ENCODE data around the gene ADGRE3.
"Not testable (repeated sequence)": the region's sequence is repeated elsewhere in the genome, so short reads cannot be mapped to it uniquely, and the experiment has no call there.

Gene ADGRE3

DNA sequence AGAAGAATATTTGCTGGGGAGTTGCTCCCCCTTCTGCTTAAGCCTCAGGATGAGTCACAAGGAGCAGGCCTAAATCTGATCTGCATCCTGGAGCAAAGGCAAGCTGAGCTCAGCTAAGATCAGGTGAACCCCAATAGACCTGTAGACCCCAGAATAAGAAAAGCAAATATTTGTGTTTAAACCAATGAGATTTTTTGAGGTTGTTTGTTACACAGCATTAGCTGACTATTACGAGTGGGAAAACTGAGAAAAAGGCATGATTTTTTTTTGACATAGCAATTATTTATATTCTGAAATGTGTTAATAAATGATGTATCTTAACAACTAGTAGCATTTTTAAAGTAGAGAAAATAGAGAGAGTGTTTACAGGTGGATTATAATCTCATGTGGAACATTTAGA is 45.1 kb downstream of the ADGRE3 start:
- in situ Hi-C loops (cut with HindIII; ENCODE audit: low sequenced_read_pairs), result no loop called here
- DNase-seq (ENCODE audit: low read depth), result no peak
- no peak for TF ChIP-seq CTCF (IDR thresholded peaks at IDR 0.05; ENCODE audit: low read depth, low read length, missing control alignments)
- no peak overlapping the region for H3K4me3 ChIP-seq (ENCODE audit: low read depth, low read length)

DNA sequence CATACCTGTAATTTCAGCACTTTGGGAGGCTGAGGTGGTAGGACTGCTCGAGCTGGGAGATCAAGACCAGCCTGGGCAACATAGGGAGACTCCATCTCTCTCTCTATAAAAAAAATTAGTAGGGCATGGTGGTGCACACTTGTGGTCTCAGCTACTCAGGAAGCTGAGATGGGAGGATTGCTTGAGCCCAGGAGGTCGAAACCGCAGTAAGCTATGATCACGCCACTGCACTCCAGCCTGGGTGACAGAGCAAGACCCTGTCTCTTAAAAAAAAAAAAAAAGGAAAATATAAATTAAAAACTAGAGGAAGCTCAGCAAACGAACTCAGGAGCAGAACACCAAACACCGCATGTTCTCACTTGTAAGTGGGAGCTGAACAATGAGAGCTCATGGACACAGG is 50.2 kb downstream of the ADGRE3 start:
- in situ Hi-C loops (cut with HindIII; ENCODE audit: low sequenced_read_pairs); DNase-seq (ENCODE audit: low read depth): not testable (repeated sequence)

GRCh38 chr19:14619404-14619803 is 55.2 kb downstream of the ADGRE3 start:
- in situ Hi-C loops (cut with HindIII; ENCODE audit: low sequenced_read_pairs), result no loop called here
- TF ChIP-seq CTCF (IDR thresholded peaks at IDR 0.05; ENCODE audit: low read depth, low read length, missing control alignments), result no peak

More for the DNA sequence above, 50.2 kb downstream of the ADGRE3 start:
- H3K4me3 ChIP-seq (ENCODE audit: low read depth, low read length), result not testable (repeated sequence)

DNA sequence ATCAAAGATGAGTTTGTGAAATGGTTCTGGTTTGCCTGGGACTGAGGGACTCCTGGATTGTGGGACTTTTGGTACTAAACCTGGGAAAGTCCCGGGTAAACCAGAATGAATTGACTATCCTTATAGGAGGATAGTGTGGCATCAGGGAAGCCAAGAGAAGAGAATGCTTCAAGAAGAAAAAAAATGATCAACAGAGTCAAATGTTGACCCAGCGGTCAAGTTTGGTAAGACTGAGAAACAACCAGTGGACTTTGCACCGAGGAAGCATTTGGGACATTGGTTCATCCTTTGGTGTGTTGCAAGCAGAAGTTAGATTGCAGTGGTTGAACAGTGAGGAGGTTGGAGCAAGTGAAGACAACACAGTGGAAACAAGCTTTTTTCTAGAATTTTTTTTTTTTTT is 58.2 kb downstream of the ADGRE3 start:
- DNase-seq (ENCODE audit: low read depth), result no peak
- TF ChIP-seq CTCF (IDR thresholded peaks at IDR 0.05; ENCODE audit: low read depth, low read length, missing control alignments), result no peak
- in situ Hi-C loops (cut with HindIII; ENCODE audit: low sequenced_read_pairs), result no loop called here
- no peak overlapping the region for H3K4me3 ChIP-seq (ENCODE audit: low read depth, low read length)

More at GRCh38 chr19:14619404-14619803, 55.2 kb downstream of the ADGRE3 start:
- H3K4me3 ChIP-seq (ENCODE audit: low read depth, low read length), result no peak overlapping the region
- DNase-seq (ENCODE audit: low read depth), result no peak

- no peak for TF ChIP-seq CTCF (IDR thresholded peaks at IDR 0.05; ENCODE audit: low read depth, low read length, missing control alignments)
- H3K4me3 ChIP-seq (ENCODE audit: low read depth, low read length), result no peak overlapping the region
Measured at GRCh38 chr19:14615623-14616022, 59.0 kb downstream of the ADGRE3 start.

GRCh38 chr19:14614099-14614412 is 60.6 kb downstream of the ADGRE3 start:
- DNase-seq (ENCODE audit: low read depth), result no peak
- in situ Hi-C loops (cut with HindIII; ENCODE audit: low sequenced_read_pairs), result no loop called here
- H3K4me3 ChIP-seq (ENCODE audit: low read depth, low read length), result no peak overlapping the region
- TF ChIP-seq CTCF (IDR thresholded peaks at IDR 0.05; ENCODE audit: low read depth, low read length, missing control alignments), result no peak

More at GRCh38 chr19:14615623-14616022, 59.0 kb downstream of the ADGRE3 start:
- DNase-seq (ENCODE audit: low read depth), result no peak
- in situ Hi-C loops (cut with HindIII; ENCODE audit: low sequenced_read_pairs), result no loop called here

DNA sequence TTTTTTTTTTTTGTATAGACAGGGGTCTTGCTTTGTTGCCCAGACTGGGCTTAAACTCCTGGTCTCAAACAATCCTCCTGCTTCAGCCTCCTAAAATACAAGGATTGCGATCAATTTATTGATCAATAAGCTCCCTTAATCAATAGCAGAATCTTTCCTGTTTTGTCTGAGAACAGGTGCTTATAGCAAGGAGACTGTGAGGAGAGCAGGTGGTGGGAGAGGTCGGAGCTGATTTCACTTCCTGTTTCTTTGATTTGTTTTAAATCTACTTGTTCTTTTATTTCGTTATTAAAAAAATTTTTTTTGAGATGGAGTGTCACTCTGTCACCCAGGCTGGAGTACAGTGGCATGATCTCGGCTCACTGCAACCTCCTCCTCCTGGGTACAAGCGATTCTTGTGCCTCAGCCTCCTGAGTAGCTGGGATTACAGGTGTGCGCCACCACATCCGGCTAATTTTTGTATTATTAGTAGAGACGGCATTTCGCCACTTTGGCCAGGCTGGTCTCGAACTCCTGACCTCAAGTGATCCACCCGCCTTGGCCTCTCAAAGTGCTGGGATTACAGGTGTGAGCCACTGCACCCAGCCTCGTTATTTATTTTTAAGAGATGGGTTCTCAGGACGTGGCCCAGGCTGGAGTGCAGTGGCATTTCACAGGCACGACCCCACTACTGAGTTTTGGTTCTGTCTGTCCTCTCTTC is 61.1 kb downstream of the ADGRE3 start:
- in situ Hi-C loops (cut with HindIII; ENCODE audit: low sequenced_read_pairs); DNase-seq (ENCODE audit: low read depth); H3K4me3 ChIP-seq (ENCODE audit: low read depth, low read length): not testable (repeated sequence)

DNA sequence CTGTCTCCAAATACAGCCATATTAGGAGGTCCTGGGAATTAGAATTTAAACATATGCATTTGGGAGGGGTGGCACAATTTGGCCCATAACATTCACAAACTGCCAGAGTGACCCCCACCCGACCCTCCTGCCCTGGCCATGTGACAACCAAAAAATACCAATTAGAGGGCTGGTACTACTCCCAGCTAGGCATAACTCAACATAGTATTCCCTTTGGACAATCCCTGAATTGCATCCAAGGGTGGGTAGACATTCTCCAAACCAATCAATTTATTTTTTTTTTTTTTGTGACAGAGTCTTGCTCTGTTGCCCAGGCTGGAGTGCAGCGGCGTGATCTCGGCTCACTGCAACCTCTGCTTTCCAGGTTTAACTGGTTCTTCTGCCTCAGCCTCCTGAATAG is 62.0 kb downstream of the ADGRE3 start:
- H3K4me3 ChIP-seq (ENCODE audit: low read depth, low read length), result no peak overlapping the region
- no peak for TF ChIP-seq CTCF (IDR thresholded peaks at IDR 0.05; ENCODE audit: low read depth, low read length, missing control alignments)
- DNase-seq (ENCODE audit: low read depth), result no peak
- in situ Hi-C loops (cut with HindIII; ENCODE audit: low sequenced_read_pairs), result no loop called here

DNA sequence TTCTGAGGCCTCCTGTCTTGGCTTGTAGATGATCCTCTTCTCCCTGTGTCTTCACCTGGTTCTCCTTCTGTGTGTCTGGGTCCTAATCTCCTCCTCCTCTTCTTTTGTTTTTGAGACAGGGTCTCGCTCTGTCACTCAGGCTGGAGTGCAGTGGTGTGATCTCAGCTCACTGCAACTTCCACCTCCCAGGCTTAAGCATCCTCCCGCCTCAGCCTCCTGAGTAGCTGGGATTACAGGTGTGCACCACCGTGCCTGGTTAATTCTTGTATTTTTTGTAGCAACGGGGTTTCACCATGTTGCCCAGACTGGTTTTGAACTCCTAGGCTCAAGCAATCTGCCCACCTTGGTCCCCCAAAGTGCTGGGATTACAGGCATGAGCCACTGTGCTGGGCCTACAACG is 62.4 kb downstream of the ADGRE3 start:
- DNase-seq (ENCODE audit: low read depth); H3K4me3 ChIP-seq (ENCODE audit: low read depth, low read length); in situ Hi-C loops (cut with HindIII; ENCODE audit: low sequenced_read_pairs): not testable (repeated sequence)

All from astrocyte of the cerebellum (primary cell).